ENCODE results near the gene BRSK1. TPM values are rescaled to one million over a fixed set of nuclear protein-coding genes. Genes with fewer than 3 reads are reported as not detected.

The BRSK1 gene
- polyA plus RNA-seq, 2 of the 4 experiments (the other 2 are of a cell fraction): 5.4 to 6.6 TPM

DNA sequence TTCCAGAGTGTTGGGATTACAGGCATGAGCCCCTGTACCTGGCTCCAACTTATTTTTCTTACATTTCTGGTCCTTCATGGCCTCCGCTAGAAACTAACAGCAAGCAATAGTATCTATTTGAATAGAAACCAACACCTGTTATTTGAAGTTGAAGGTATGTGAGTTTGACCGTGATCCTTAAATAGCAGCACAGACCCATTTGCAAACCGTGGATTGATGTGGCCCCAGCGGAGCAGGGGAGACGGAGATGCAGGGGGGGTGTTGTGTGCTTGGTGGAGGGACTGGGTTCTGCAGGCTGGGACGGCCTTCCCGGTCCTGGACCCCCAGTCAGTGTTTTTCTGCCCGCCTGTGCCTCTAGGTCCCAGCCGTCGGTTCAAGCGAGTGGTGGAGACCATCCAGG lies 24.5 kb downstream of the BRSK1 start:
- no peak for TF ChIP-seq KDM1A (IDR thresholded peaks at IDR 0.05; ENCODE audit: low read depth)
- TF ChIP-seq CBX8 (IDR thresholded peaks at IDR 0.05): no peak
- TF ChIP-seq KDM5A (IDR thresholded peaks at IDR 0.05): no peak
- TF ChIP-seq JUN (IDR thresholded peaks at IDR 0.05): no peak
- TF ChIP-seq ZSCAN20 (CRISPR knock-in tag; IDR thresholded peaks at IDR 0.05): no peak
- no peak for TF ChIP-seq EHF (CRISPR knock-in tag; IDR thresholded peaks at IDR 0.05)
- TF ChIP-seq, protein P1, sequence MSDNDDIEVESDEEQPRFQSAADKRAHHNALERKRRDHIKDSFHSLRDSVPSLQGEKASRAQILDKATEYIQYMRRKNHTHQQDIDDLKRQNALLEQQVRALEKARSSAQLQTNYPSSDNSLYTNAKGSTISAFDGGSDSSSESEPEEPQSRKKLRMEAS (IDR thresholded peaks at IDR 0.05): no peak
- TF ChIP-seq ZC3H11A (IDR thresholded peaks at IDR 0.05): no peak
- TF ChIP-seq JUNB (IDR thresholded peaks at IDR 0.05): no peak
- TF ChIP-seq HOXA7 (CRISPR knock-in tag; IDR thresholded peaks at IDR 0.05): no peak
- no peak for TF ChIP-seq SREBF2 (IDR thresholded peaks at IDR 0.05)
- TF ChIP-seq, protein P2, sequence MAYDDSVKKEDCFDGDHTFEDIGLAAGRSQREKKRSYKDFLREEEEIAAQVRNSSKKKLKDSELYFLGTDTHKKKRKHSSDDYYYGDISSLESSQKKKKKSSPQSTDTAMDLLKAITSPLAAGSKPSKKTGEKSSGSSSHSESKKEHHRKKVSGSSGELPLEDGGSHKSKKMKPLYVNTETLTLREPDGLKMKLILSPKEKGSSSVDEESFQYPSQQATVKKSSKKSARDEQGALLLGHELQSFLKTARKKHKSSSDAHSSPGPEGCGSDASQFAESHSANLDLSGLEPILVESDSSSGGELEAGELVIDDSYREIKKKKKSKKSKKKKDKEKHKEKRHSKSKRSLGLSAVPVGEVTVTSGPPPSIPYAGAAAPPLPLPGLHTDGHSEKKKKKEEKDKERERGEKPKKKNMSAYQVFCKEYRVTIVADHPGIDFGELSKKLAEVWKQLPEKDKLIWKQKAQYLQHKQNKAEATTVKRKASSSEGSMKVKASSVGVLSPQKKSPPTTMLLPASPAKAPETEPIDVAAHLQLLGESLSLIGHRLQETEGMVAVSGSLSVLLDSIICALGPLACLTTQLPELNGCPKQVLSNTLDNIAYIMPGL (CRISPR knock-in tag; IDR thresholded peaks at IDR 0.05; ENCODE audit: borderline replicate concordance): no peak
- no peak for TF ChIP-seq TFCP2L1 (CRISPR knock-in tag; IDR thresholded peaks at IDR 0.05)
- TF ChIP-seq ZFP36 (IDR thresholded peaks at IDR 0.05; ENCODE audit: borderline replicate concordance, partially characterized antibody): no peak
- no peak for TF ChIP-seq RAD21 (conservative IDR thresholded peaks at IDR 0.05 in 1 of 2, IDR thresholded peaks at IDR 0.05 in 1 of 2)
- TF ChIP-seq HOXB13 (CRISPR knock-in tag; IDR thresholded peaks at IDR 0.05; ENCODE audit: low read depth): no peak
- no peak for TF ChIP-seq RARB (CRISPR knock-in tag; IDR thresholded peaks at IDR 0.05)
- TF ChIP-seq, protein P3, sequence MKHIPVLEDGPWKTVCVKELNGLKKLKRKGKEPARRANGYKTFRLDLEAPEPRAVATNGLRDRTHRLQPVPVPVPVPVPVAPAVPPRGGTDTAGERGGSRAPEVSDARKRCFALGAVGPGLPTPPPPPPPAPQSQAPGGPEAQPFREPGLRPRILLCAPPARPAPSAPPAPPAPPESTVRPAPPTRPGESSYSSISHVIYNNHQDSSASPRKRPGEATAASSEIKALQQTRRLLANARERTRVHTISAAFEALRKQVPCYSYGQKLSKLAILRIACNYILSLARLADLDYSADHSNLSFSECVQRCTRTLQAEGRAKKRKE (CRISPR knock-in tag; IDR thresholded peaks at IDR 0.05; ENCODE audit: low read depth): no peak
- H3K4me3 ChIP-seq: no peak overlapping the region
- WGBS (ENCODE audit: missing lambda C conversion rate): 84% methylated on average over 11 of the region's 11 CpGs
- no peak for ATAC-seq
- no peak for FAIRE-seq
- POLR2A ChIA-PET: interaction anchor here (0.6 kb wide), 1 partner anchor 239 kb away, joined by 3 read pairs; no protein-coding TSS in a partner anchor
- DNase-seq (ENCODE audit: low read depth in 1 of 2, low spot score in 1 of 2): no peak
- H3K4me2 ChIP-seq: no peak overlapping the region
- H3K27ac ChIP-seq: no peak overlapping the region
- no peaks in the 10 kb centered on the region for H3K4me1 ChIP-seq
- CTCF ChIA-PET: interaction anchor here (0.9 to 1.3 kb wide), 2 partner anchors 16 to 31 kb away, joined by 3 read pairs; partner anchors contain the start of gene KMT5C
- H3K9me3 ChIP-seq: no peaks in the 10 kb centered on the region

DNA sequence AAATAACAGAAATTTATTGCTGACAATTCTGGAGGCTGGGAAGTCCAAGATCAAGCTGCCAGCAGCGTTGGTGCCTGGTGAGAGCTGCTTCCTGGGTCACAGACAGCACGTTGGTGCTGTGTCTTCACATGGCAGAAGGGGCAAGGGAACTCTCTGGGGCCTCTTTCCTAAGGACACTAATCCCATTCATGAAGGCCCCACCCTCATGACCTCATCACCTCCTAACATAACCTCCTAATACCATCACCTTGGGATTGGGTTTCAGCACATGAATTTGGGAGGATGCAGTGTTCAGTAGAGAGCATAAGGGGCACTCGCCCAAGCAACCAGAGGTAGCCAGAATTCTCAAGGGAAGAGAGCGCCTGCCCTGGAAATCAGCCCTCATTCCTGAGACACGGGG lies 25.7 kb downstream of the BRSK1 start:
- DNase-seq (ENCODE audit: low read depth in 1 of 2, low spot score in 1 of 2): no peak
- no peak overlapping the region for H3K4me2 ChIP-seq
- no peak overlapping the region for H3K4me3 ChIP-seq
- TF ChIP-seq, protein P4, sequence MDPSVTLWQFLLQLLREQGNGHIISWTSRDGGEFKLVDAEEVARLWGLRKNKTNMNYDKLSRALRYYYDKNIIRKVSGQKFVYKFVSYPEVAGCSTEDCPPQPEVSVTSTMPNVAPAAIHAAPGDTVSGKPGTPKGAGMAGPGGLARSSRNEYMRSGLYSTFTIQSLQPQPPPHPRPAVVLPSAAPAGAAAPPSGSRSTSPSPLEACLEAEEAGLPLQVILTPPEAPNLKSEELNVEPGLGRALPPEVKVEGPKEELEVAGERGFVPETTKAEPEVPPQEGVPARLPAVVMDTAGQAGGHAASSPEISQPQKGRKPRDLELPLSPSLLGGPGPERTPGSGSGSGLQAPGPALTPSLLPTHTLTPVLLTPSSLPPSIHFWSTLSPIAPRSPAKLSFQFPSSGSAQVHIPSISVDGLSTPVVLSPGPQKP (IDR thresholded peaks at IDR 0.05; ENCODE audit: low read depth, low read length): no peak
- TF ChIP-seq, protein P5, sequence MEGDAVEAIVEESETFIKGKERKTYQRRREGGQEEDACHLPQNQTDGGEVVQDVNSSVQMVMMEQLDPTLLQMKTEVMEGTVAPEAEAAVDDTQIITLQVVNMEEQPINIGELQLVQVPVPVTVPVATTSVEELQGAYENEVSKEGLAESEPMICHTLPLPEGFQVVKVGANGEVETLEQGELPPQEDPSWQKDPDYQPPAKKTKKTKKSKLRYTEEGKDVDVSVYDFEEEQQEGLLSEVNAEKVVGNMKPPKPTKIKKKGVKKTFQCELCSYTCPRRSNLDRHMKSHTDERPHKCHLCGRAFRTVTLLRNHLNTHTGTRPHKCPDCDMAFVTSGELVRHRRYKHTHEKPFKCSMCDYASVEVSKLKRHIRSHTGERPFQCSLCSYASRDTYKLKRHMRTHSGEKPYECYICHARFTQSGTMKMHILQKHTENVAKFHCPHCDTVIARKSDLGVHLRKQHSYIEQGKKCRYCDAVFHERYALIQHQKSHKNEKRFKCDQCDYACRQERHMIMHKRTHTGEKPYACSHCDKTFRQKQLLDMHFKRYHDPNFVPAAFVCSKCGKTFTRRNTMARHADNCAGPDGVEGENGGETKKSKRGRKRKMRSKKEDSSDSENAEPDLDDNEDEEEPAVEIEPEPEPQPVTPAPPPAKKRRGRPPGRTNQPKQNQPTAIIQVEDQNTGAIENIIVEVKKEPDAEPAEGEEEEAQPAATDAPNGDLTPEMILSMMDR (IDR thresholded peaks at IDR 0.05): no peak
- TF ChIP-seq RAD21 (conservative IDR thresholded peaks at IDR 0.05 in 1 of 2, IDR thresholded peaks at IDR 0.05 in 1 of 2) (no peak), SREBF2 (IDR thresholded peaks at IDR 0.05) (no peak), HOXB5 (CRISPR knock-in tag; IDR thresholded peaks at IDR 0.05) (no peak), KDM1A (IDR thresholded peaks at IDR 0.05; ENCODE audit: low read depth) (no peak), ESRRA (IDR thresholded peaks at IDR 0.05; ENCODE audit: borderline replicate concordance, low read length) (no peak), HDAC2 (IDR thresholded peaks at IDR 0.05) (no peak), RARB (CRISPR knock-in tag; IDR thresholded peaks at IDR 0.05) (no peak), RNF2 (IDR thresholded peaks at IDR 0.05; ENCODE audit: borderline replicate concordance, low read depth) (no peak), POLR2A (IDR thresholded peaks at IDR 0.05; ENCODE audit: low read length) (no peak), NPAS2 (CRISPR knock-in tag; IDR thresholded peaks at IDR 0.05; ENCODE audit: borderline replicate concordance) (no peak)
- no peak for FAIRE-seq
- H3K9me3 ChIP-seq: no peaks in the 10 kb centered on the region
- ChIA-PET POLR2A (no interaction called here), CTCF (interaction anchor here (0.5 to 21.1 kb wide), 8 partner anchors 6 to 195 kb away, joined by 3 to 306 read pairs (median 4); partner anchors contain the start of genes KMT5C and TMEM238)
- WGBS (ENCODE audit: missing lambda C conversion rate): 83% methylated on average over 5 of the region's 5 CpGs
- no peak overlapping the region for H3K27ac ChIP-seq
- no peak for ATAC-seq
- H3K4me1 ChIP-seq: no peaks in the 10 kb centered on the region

Data from A549 (cell line).